ENCODE data around the gene RAP2A. TPM values are rescaled to one million over a fixed set of nuclear protein-coding genes. Genes with fewer than 3 reads are reported as not detected.

The RAP2A gene
- total RNA-seq, 1 donor from 2014 or later = 28.0 TPM

DNA sequence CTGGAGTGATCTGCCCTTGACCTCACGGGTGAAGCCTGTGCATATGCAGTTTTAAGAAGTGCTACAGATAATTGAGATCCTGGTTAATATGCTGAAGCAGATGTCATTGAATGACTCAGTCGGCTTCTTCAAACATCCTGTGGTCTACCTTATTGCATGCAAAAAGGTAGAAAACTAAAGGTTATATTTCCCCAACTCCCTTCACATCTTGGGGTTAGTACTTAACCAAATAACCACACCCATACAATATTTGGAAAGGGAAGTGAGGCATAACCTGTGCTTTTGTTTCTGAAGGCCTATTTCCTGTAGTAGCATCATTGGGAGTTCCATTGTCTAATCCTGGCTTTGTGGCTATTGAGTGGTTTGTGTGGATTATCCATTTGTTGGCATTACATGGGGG lies 58.3 kb downstream of the RAP2A start:
- intact Hi-C loops (cut with micrococcal nuclease) = no loop called here

- intact Hi-C loops (cut with micrococcal nuclease) = no loop called here
These were observed 58.9 kb downstream of the RAP2A start for GRCh38 chr13:97492684-97493371.

DNA sequence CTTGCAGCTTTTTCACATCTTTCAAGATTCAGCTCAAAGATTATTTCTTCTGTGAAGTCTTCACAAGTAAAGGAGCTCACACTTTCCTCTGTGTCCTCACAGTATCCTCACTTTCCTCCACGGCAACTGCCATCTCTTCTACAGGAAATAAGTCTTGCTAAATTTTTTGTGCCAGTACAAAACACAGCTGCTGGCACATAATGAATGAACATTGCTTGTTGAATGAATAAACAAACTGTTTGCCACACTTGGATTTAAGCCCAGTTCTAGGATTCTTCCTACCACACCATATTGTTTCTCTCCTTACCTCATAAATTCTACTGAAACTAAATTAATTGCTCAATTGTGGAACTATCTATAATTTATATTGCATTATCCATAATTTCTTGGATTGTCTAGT lies 59.5 kb downstream of the RAP2A start:
- intact Hi-C loops (cut with micrococcal nuclease) = no loop called here

- intact Hi-C loops (cut with micrococcal nuclease) = no loop called here
These were observed 61.7 kb downstream of the RAP2A start for GRCh38 chr13:97495678-97496077.

DNA sequence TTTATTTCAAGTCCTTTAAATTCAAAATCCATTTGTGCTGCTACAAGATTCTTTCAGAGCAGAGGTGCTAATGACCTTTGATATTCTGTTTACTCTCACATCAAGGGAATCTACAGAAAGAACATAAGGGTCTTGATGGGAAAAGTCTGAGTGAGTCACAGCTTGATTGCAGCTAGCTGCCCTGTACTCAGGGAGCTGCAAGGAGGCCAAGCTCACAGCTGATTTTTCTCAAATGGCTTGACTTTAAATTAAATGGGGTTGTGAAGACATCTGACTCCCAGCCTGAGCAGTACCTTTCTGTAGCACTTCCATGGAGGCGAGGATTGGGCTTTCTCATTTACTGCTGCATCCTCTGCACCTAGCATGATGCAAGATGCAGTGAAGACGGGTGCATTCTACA lies 62.5 kb downstream of the RAP2A start:
- intact Hi-C loops (cut with micrococcal nuclease) = no loop called here

DNA sequence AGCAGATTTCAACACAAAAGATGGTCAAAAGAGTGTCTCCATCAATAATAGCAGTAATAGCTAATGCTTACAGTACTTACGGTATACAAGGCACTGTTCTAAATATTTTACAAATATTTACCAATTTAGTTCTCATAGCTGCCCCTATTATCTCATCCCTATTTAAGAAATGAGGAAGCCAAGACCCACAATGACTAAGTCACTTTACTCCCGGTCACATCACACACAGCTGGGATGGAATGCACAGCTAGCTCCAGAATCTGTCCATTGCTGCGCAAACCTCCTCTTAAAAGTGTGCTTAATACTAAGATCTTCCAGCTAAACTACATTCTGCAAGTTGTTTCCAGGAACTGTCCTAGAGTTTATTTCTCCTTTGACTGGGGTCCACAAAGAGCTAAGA lies 63.4 kb downstream of the RAP2A start:
- intact Hi-C loops (cut with micrococcal nuclease) = no loop called here

GRCh38 chr13:97498419-97498818 lies 64.5 kb downstream of the RAP2A start:
- intact Hi-C loops (cut with micrococcal nuclease) = no loop called here

- intact Hi-C loops (cut with micrococcal nuclease) = no loop called here
These were observed 65.2 kb downstream of the RAP2A start for GRCh38 chr13:97499181-97499580.

- intact Hi-C loops (cut with micrococcal nuclease) = no loop called here
These were observed 68.2 kb downstream of the RAP2A start for GRCh38 chr13:97502181-97502580.

- intact Hi-C loops (cut with micrococcal nuclease) = no loop called here
These were observed 68.7 kb downstream of the RAP2A start for GRCh38 chr13:97502706-97503105.

DNA sequence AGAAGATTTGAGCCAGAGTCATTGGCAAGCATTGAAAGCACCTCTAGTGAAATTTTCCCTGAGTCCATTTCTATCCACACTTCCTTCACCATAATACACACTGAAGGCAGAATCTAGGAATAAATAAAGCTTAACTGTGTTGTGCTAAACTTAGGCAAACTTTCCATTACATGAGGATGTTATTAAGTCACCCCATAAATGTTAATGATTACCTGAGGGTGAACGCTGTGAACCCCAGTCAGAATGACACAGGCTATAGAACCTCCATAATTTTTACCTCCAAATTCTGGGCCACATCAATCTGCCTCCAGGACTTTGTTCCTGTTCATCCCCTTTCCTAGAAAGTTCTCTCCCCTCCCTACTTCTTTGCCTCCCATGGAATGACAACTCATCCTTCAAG lies 71.0 kb downstream of the RAP2A start:
- intact Hi-C loops (cut with micrococcal nuclease) = no loop called here

DNA sequence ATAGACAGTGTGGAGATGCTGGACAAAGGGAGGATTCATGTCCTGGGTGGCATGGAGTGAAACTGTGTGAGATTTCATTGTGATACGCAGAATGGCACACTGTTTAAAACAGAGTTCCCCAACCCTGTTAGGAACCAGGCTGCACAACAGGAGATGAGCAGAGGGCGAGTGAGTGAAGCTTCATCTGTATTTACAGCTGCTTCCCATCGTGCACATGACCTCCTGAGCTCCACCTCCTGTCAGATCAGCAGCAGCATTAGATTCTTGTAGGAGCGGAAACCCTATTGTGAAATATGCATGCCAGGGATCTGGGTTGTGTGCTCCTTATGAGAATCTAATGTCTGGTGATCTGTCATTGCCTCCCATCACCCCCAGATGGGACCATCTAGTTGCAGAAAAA lies 72.5 kb downstream of the RAP2A start:
- intact Hi-C loops (cut with micrococcal nuclease) = no loop called here

- intact Hi-C loops (cut with micrococcal nuclease) = no loop called here
These were observed 78.8 kb downstream of the RAP2A start for GRCh38 chr13:97512732-97513131.

- intact Hi-C loops (cut with micrococcal nuclease) = no loop called here
These were observed 81.7 kb downstream of the RAP2A start for GRCh38 chr13:97515643-97516042.

DNA sequence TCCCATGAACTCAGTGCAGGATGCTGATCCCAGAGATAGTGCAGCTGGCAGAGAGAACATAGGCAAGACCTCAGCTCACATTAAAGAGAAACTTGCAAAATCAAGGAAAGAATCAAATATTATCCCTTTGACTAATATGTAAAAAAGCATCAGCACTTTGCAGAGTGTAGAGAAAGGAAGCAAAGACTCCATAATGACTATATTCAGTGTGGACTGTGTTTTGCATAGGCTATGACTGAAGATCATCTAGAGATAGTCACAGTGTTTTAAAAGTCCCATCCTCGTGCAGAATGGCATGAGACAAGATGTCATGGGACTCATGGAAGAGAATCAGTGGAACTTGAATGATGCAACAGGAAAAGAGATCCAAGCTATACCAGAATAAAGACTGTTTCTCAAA lies 84.0 kb downstream of the RAP2A start:
- intact Hi-C loops (cut with micrococcal nuclease) = no loop called here

Other genes with a start within 250 kb of the RAP2A start
- gene MBNL2, start 211.8 kb upstream of the RAP2A start, total RNA-seq = 15.1 TPM in 2 replicates

All from T-helper 2 cell treated with Interferon-gamma antibody and Interleukin-4, amounts not matched to agents 100 ng/mL and 5 ng/mL, for 36 hours (primary cell).